Stromal cell of bone marrow (primary cell): ENCODE results near the gene HMGN2.
"Not testable (repeated sequence)": the region's sequence is repeated elsewhere in the genome, so short reads cannot be mapped to it uniquely, and the experiment has no call there.

Experiments
- DNase-seq: peaks from one replicate; pipeline ENCODE4 v3.0.0-alpha.2; 2012; ENCODE audit warnings: low read depth

HMGN2 gene

GRCh38 chr1:26477446-26478152, 5.4 kb downstream of the HMGN2 start:
- DNase-seq = no peak

GRCh38 chr1:26478159-26478558, 5.9 kb downstream of the HMGN2 start:
- no peak for DNase-seq

- DNase-seq = no peak
Observed at GRCh38 chr1:26478988-26479387, 6.7 kb downstream of the HMGN2 start.

- no peak for DNase-seq
Observed at GRCh38 chr1:26482921-26483320, 10.7 kb downstream of the HMGN2 start.

GRCh38 chr1:26483980-26484379, 11.7 kb downstream of the HMGN2 start:
- no peak for DNase-seq

- no peak for DNase-seq
Observed at GRCh38 chr1:26490155-26490554, 17.9 kb downstream of the HMGN2 start.

GRCh38 chr1:26493267-26493666, 21.0 kb downstream of the HMGN2 start:
- no peak for DNase-seq

GRCh38 chr1:26493938-26494337, 21.7 kb downstream of the HMGN2 start:
- DNase-seq = no peak

- DNase-seq = no peak
Observed at GRCh38 chr1:26496861-26497260, 24.6 kb downstream of the HMGN2 start.

GRCh38 chr1:26498894-26499293, 26.7 kb downstream of the HMGN2 start:
- no peak for DNase-seq

- DNase-seq = peak; percentile 50
Observed at GRCh38 chr1:26500488-26501175, 28.4 kb downstream of the HMGN2 start.

- not testable (repeated sequence) for DNase-seq
Observed at GRCh38 chr1:26510711-26511110, 38.5 kb downstream of the HMGN2 start.

GRCh38 chr1:26515836-26516235, 43.6 kb downstream of the HMGN2 start:
- not testable (repeated sequence) for DNase-seq

GRCh38 chr1:26516987-26517765, 44.9 kb downstream of the HMGN2 start:
- DNase-seq = no peak

- no peak for DNase-seq
Observed at GRCh38 chr1:26517766-26518049, 45.5 kb downstream of the HMGN2 start.

- no peak for DNase-seq
Observed at GRCh38 chr1:26518355-26518754, 46.1 kb downstream of the HMGN2 start.

- DNase-seq = no peak
Observed at GRCh38 chr1:26520339-26520738, 48.1 kb downstream of the HMGN2 start.

- DNase-seq = no peak
Observed at GRCh38 chr1:26521669-26522030, 49.4 kb downstream of the HMGN2 start.

- no peak for DNase-seq
Observed at GRCh38 chr1:26522073-26522472, 49.8 kb downstream of the HMGN2 start.

GRCh38 chr1:26524181-26524580, 51.9 kb downstream of the HMGN2 start:
- no peak for DNase-seq
